Suppressor macrophage treated with lipopolysaccharide for 1 hour (primary cell): Measurements from ENCODE around the gene EXOC3L1.
A peak's percentile ranks its signal among the peaks of the same experiment; 100 is the strongest.

ENCODE experiments used
- DNase-seq, 3 donors: peaks; one replicate each; pipeline ENCODE4 v3.0.0-alpha.2; 2020 to 2022

EXOC3L1 gene

DNA sequence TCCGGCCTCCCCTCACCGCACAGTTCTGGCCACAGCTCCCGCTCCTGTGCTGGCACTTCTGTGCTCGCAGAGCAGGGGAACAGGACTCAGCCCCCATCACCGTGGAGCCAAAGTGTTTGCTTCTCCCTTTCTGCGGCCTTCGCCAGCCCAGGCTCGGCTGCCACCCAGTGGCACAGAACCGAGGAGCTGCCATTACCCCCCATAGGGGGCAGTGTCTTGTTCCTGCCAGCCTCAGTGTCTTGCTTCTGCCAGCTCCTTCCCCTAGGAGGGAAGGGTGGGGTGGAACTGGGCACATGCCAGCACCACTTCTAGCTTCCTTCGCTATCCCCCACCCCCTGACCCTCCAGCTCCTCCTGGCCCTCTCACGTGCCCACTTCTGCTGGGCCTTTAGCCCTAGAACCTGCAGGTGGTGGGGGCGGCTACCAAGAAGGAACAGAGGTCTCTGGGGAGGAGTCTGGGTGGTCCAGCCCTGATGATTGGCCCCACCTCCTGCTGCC lies 8.3 kb upstream of the EXOC3L1 start:
- DNase-seq: peak; percentile 72 to 79 (median 75)

DNA sequence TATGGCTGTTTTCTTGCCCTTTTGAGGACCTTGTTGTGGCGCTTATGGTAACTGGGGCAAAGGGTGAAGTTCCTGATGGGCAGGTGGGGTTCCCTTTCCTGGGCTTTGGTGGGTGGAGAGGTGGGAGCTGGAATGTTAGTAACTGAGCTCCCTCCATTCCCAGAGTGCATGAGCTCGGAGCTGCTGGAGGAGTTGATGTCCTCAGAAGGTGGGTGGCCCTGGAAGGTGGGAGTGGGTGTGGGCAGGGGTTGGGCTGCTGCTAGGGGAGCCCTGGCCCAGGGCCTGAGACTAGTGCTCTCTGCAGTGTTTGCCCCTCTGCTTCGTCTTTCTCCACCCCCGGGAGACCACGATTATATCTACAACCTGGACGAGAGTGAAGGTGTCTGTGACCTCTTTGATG lies 7.8 kb upstream of the EXOC3L1 start:
- DNase-seq: no peak

DNA sequence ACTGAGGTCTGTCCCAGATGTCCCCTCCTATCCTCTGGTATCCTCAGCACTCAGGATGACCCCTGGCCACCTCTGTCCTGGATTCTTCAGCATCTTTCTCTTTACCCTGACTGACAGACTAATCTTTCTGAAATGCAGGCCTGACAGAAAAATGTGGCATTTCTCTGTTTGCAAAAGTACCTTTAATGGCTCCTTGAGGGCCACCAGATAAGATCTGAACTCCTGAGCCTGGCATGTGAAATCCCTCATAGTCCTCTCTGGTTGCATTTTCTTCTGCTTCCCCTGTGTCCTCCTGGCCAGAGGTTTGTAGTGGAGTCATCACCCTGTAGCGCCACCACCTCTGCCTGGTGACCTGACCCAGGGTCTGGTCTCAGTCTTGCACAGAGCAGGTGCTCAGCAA lies 6.9 kb upstream of the EXOC3L1 start:
- no peak for DNase-seq

GRCh38 chr16:67195676-67196075 lies 5.7 kb upstream of the EXOC3L1 start:
- no peak for DNase-seq

- DNase-seq: no peak
Observed at GRCh38 chr16:67194260-67194659, 4.3 kb upstream of the EXOC3L1 start.

GRCh38 chr16:67193536-67193935 lies 3.6 kb upstream of the EXOC3L1 start:
- DNase-seq: no peak

DNA sequence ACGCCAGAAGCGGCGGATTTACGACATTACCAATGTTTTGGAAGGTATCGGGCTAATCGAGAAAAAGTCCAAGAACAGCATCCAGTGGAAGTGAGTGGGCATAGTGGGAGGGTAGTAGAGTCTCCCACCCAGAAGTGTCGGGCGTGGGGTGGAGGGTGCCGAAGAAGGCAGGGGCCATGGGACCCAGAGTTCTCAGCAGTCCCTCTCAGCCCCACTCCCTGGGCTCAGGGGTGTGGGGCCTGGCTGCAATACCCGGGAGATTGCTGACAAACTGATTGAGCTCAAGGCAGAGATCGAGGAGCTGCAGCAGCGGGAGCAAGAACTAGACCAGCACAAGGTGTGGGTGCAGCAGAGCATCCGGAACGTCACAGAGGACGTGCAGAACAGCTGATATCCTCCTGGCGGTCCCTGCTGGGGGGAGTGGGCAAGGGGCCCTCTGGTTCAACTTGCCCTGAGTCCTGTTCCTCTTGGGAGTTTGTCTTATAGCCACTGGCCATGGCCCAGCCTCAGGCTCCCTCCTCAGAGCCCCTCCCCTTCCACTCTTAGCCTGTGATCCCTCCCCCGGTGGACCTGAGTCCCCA lies 2.9 kb upstream of the EXOC3L1 start:
- DNase-seq: no peak

DNA sequence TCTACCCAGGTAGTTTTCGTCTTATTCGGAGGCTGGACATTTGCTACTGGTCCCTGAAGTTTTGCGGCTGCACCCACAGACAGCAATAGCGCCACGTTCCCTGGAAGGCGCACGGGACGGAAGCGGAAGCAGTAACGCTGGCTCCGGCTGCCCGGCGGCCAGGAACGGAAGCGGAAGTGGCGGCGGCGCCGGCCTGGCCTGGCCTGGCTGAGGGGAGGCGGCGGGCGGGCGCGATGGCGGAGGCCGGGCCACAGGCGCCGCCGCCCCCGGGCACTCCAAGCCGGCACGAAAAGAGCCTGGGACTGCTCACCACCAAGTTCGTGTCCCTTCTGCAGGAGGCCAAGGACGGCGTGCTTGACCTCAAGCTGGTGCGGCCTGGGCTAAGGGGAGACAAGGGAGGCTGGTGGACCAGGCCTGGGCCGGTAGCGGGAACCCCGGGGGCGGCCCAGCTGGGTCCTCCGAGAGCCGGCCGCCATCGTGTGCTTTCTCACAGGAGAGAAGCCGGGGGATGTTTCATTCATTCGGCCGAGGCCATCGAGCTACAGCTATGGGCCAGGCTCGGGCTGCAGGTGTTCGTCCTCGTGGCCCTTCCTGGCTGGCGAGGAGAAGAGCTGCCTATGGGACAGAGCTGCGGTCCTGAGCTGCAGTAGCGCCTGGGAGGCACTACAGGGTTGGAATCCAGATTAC lies 2.2 kb upstream of the EXOC3L1 start, which contains the start of gene E2F4:
Gene E2F4 (plus strand): TSS at position 161 of the 687 bp plus-strand sequence. CDS start 73 bp downstream, at position 234.
- DNase-seq: peak; percentile 96 to 98 (median 97)

- DNase-seq: no peak
Observed at GRCh38 chr16:67191411-67191994, 1.6 kb upstream of the EXOC3L1 start.

DNA sequence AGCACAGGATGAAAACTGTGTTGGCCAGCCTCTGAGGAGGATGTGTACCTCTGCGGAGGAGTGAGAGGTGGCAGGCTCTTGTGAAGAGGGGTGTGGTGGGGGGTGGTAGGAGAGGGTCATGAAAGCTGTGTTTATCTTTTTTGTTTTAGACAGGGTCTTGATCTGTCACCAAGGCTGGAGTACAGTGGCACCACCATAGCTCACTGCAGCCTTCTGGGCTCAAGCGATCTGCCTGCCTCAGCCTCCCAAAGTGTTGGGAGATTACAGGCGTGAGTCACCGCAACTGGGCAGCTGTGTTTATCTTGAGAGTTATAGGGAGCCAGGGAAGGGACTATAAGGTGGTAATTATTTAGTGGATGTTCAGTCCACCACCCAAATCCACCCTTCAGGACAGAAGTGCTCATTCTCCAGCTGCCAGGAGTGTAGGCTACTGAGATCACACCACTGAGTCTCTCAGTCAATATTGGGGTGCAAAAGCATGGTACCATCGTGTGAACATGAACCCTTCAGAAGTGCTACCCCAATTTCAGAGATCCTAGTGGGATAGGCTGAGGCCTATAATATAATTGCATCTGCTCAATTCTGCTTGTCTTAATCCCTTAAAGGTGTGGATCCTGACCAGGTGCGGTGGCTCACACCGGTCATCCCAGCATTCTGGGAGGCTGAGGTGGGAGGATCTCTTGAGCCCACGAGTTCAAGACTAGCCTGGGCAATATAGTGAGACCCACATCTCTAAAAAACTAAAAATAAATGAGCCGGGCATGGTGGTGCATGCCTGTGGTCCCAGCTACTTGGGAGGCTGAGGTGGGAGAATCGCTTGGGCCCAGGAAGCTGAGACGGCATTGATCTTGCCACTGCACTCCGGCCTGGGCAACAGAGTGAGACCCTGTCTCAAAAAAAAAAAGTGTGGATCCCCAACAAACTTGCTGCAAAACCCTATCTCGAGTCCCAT lies 788 bp upstream of the EXOC3L1 start:
- DNase-seq: no peak

DNA sequence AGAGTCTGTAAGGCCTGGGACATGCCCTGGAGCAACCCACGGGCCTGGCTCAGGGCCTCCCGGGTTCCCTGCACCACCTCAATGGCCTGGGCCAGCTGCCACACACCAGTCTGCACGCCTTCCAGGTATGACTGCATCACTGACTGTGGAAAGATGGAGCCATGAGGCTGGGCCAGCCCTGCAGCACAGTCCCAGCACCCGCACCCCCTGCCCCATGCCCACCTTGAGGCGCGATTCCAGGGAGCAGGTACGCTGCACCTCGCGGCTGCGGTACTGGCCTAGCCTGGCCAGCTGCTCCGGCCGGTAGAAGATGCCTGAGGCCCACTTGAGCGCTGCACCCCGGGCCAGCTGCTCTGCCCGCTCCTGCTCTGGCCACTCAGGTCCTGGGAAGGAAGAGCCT lies 1.1 kb downstream of the EXOC3L1 start:
- DNase-seq: no peak

- DNase-seq: peak; percentile 63 to 82 (median 82)
Observed at GRCh38 chr16:67188323-67188722, 1.6 kb downstream of the EXOC3L1 start.

DNA sequence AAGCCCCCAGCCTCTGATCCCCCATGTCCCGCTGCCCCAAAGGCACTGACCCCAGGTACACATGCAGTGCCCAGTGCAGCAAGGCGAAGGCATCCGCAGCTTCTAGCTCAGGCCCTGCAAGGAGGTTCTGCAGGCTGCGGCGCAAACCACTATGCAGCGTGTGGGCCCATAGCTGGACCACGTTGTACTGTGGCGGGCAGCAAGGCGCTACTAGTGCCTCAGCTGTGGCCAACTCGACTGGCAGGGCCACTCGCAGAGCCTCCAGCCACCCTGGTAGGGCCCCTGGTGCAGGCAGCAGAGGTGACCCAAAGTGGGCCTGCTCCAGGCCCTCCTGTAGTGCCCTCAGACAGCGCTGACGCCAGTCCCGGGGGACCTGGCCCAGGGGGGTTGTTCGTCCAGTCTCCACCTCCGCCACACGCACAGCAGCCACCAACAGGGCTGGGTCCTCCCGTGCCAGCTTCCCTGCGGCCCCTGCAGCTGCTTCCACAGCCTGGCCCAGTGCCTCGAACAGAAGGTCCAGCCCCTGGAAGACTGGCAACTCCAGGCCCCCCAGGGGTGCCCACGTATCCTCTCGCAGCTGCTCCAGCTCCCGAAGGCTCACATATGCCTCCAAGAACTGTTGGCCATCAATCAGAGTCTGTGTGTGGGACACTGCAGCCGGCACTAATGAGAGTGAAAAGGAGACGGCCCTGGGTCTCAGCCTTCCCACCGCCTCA lies 2.6 kb downstream of the EXOC3L1 start:
- no peak for DNase-seq

GRCh38 chr16:67186550-67186950 lies 3.4 kb downstream of the EXOC3L1 start:
- DNase-seq: no peak

DNA sequence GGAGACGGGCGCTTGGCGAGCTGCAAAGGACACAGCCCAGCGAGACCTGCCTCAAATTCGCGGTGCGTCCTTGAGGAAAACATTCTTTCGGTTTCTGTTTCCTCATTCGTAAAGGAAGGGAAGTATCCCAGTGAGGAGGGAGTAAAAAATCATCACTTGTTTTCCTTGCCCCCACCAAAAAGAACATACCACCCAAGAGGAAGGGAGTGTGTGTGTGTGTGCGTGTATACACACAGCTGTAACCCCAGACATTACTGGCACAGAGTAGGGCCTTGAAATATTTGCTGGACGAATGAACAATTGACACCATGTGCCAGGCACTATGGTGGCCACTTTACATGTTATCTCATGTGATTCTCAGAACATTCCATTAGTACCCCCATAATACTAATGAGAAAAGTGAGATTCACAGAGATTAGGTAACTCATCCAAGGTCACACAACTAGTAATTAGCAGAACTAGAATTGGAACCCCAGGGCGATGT lies 4.2 kb downstream of the EXOC3L1 start:
- no peak for DNase-seq

DNA sequence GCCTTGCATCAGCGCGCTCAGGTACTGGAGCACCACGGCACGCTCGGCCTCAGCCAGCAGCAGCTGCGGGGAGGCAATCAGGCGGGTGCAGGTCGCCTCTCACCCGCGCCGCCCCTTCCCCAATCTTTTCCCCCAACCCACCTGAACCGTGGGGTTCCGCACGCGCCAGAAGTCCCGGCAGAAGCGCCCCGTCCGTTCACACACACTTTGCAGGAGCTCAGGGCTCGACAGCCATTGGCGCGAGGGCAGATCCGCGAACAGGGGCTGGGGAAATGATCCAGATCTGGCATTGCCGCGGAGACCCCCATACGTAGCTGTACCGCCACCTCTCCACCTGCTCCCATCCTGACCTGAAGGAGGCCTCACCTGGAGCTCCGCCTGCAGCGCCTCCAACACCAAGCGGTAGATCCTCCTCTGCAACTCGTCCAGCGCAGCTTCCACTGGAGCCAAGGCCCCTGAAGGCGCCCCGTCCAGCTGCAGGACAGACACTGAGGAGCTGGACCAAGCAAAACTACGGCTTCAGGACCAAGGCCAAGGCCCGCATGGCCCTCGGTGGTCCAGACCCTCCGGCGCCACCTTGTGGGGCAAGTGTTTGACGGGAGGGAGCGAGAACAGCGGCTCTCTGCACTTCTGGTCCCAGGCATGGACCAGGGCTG lies 4.8 kb downstream of the EXOC3L1 start:
- peak; percentile 92 to 97 (median 96) for DNase-seq

GRCh38 chr16:67184453-67184994 lies 5.4 kb downstream of the EXOC3L1 start:
- DNase-seq: no peak

DNA sequence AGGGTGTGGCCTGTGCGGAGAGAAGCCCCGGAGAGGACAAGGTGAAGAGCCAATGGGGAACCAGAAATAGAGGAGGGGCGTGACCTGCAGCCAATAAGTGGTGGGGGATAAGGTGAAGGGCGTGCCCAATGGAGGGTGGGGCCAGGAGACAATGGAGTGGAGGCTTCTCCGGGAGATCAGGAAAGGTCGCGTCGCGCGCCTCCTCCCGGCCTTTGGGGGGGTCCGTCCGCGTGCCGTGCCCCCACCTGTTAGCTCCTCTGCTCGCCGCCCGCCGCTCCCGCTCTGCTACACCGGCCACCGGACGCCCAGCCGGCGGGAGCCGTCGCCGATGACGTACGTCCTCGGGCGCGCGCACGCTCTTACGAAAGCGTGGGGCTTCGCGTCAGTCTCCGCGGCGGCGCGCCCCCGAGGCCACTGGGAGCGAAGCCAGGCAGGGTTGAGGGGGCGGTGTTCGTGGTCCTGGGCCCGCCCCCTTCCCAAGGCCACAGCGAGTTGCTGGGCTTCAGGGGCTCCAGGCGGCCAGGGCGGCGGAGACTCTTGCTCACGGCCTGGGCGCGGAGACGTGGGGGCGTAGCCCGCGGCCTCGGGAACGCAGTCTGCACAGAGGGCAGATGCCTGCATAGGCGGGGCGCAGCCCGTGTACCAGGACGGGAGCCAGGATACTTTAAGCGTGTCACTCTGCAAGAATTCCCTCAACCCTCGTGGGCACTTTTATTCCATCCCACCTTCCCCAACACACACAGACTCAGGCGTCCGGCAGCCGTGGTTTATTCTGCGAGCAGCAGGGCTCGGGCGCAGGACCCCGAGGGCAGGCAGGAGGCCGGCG lies 6.1 kb downstream of the EXOC3L1 start, which contains the start of gene MATCAP1:
Gene MATCAP1 (minus strand): TSS at position 337 of the 826 bp plus-strand sequence. CDS start 3,353 bp downstream, outside the sequence.
- DNase-seq: peak; percentile 96 to 97 (median 97)

DNA sequence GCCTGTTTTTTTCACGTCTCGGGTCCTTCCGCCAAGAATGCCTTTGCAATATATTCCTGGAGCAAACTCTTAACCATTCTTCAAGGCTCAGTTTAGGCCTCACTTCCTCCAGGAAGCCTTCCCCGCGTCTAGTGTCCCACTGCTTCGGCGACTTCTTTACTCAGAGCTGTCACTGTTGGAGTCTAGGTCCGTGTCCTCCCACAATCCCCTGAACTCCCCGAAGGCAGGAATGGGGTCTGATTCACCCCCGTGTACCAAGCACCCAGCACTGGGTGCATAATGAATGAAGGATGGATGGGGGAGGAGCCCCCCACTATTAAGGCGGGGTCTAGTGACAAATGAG lies 6.7 kb downstream of the EXOC3L1 start:
- no peak for DNase-seq

DNA sequence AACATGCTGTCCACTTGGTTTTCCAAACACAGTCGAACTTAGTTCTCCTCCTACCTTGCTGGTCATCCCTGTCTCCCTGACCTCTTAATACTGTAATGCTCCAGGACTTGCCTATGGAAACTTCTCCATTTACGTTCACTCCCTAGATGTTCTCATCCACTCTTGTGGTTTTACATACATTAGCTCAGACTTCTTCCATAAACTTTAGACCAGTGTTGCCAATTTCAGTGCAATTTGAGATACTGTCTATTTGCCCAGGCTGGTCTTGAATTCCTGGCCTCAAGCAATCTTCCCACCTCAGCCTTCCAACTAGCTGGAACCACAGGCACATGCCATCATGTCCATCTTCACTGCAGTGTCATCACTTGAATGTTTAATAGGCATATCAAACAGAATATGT lies 7.6 kb downstream of the EXOC3L1 start:
- peak in 1 of 3 donors; percentile 46 for DNase-seq
